Body of pancreas (tissue), 4 donors: ENCODE data around the gene ACSF3. TPM values are rescaled to one million over a fixed set of nuclear protein-coding genes. Genes with fewer than 3 reads are reported as not detected.

Source experiments
- ATAC-seq: fragments of 150-250 bp; one replicate; pipeline ENCODE4 v1.9.1; 2016
- DNase-seq, 4 donors: peaks; one replicate each; pipeline ENCODE4 v3.0.0-alpha.2; 2019
- H3K27ac ChIP-seq, 4 donors: fragments of 200-600 bp; sonication (generic); 1 replicate in 3 of 4; 2 replicates in 1 of 4; pipeline versions ENCODE4 v1.5.1 to v1.6.1; 2016 to 2019; ENCODE audit warnings: mild to moderate bottlenecking in 1 of 4, mixed read lengths in 1 of 4, moderate library complexity in 1 of 4
- H3K27me3 ChIP-seq, 2 donors: fragments of 200-600 bp; sonication (generic); one replicate each; pipeline ENCODE4 v1.6.0; 2016; ENCODE audit warnings: mild to moderate bottlenecking in 1 of 2
- H3K36me3 ChIP-seq, 2 donors: fragments of 200-600 bp; sonication (generic); replicated peaks in 1 of 2; 2 replicates each; pipeline ENCODE4 v1.5.1; 2016; ENCODE audit warnings: low read depth in 2 of 2; ENCODE audit not compliant: insufficient read depth in 1 of 2
- H3K4me1 ChIP-seq: fragments of 200-600 bp; sonication (generic); one replicate; pipeline ENCODE4 v1.6.0; 2016
- H3K4me3 ChIP-seq, 2 donors: fragments of 200-600 bp; sonication (generic); 1 replicate in 1 of 2; 2 replicates in 1 of 2; pipeline ENCODE4 v1.5.1; 2016 to 2019
- H3K9me3 ChIP-seq, 3 donors: fragments of 200-600 bp; sonication (generic); 1 replicate in 2 of 3; 2 replicates in 1 of 3; pipeline ENCODE4 v1.5.1; 2016
- CTCF ChIP-seq, 7 experiments: fragments of 450-650 bp in 4 of 7; fragments of 200-600 bp in 3 of 7; sonication (generic) in 3 of 7; IDR thresholded peaks; one replicate each; pipeline ENCODE4 v1.5.1; 2016 to 2019; ENCODE audit warnings: antibody characterized with exemption in 7 of 7
- POLR2A ChIP-seq, 3 donors: fragments of 450-650 bp; IDR thresholded peaks; one replicate each; pipeline ENCODE4 v1.6.1; 2016; ENCODE audit warnings: antibody characterized with exemption in 3 of 3, mild to moderate bottlenecking in 2 of 3
- WGBS, 2 donors: methylation state at CpG; one replicate each; pipeline ENCODE4 v1.1.5; 2017; 5-methylcytosine and 5-hydroxymethylcytosine counted together
- intact Hi-C: fragments of 100-400 bp; cut with DNase I; formaldehyde crosslinking; loops from one replicate; pipeline ENCODE4 v1.15.1; 2023
- total RNA-seq, 2 donors: library from RNA; depleted of rRNA; stranded (reverse); fragments of >200 nt; gene quantifications; one replicate each; pipeline ENCODE4 v1.1.0, GENCODE V29; 2016

Gene ACSF3
- total RNA-seq, 2 donors from 2014 or later = 22.1 to 48.8 TPM

- no peak for DNase-seq
- H3K36me3 ChIP-seq = no peaks in the 10 kb centered on the region
- H3K4me3 ChIP-seq = no peak overlapping the region
- no peak for TF ChIP-seq CTCF (IDR thresholded peaks at IDR 0.05)
- no peak for TF ChIP-seq POLR2A (IDR thresholded peaks at IDR 0.05)
- 67 to 85% methylated on average over 38 to 41 of the region's 46 CpGs for WGBS, 2 donors
- no peaks in the 10 kb centered on the region for H3K9me3 ChIP-seq
- intact Hi-C loops = no loop called here
- peaks cover 0 to 6% of the 10 kb centered on the region in 2 donors for H3K27me3 ChIP-seq
- no peak overlapping the region for H3K27ac ChIP-seq
- H3K4me1 ChIP-seq = no peaks in the 10 kb centered on the region
- ATAC-seq = no peak
Measured at GRCh38 chr16:89052191-89052889, 41.3 kb upstream of the ACSF3 start.

GRCh38 chr16:89052890-89053724 is 40.5 kb upstream of the ACSF3 start:
- intact Hi-C loops = no loop called here
- TF ChIP-seq CTCF (IDR thresholded peaks at IDR 0.05) (no peak), POLR2A (IDR thresholded peaks at IDR 0.05) (no peak)
- no peak overlapping the region for H3K4me3 ChIP-seq
- no peaks in the 10 kb centered on the region for H3K9me3 ChIP-seq
- DNase-seq (peak in 1 of 4 donors; percentile 34), ATAC-seq (no peak)
- no peaks in the 10 kb centered on the region for H3K36me3 ChIP-seq
- 45 to 50% methylated on average over 16 to 44 of the region's 48 CpGs for WGBS, 2 donors
- no peaks in the 10 kb centered on the region for H3K4me1 ChIP-seq
- peaks cover 0 to 6% of the 10 kb centered on the region in 2 donors for H3K27me3 ChIP-seq
- H3K27ac ChIP-seq = no peak overlapping the region

GRCh38 chr16:89053725-89054029 is 40.0 kb upstream of the ACSF3 start:
- H3K27me3 ChIP-seq = peaks cover 0 to 6% of the 10 kb centered on the region in 2 donors
- no peak for TF ChIP-seq POLR2A (IDR thresholded peaks at IDR 0.05)
- no peak for TF ChIP-seq CTCF (IDR thresholded peaks at IDR 0.05)
- DNase-seq (no peak), ATAC-seq (no peak)
- H3K4me3 ChIP-seq = no peak overlapping the region
- intact Hi-C loops = no loop called here
- H3K27ac ChIP-seq = no peak overlapping the region
- H3K36me3 ChIP-seq = no peaks in the 10 kb centered on the region
- no peaks in the 10 kb centered on the region for H3K9me3 ChIP-seq
- 70 to 85% methylated on average over 14 to 16 of the region's 16 CpGs for WGBS, 2 donors
- H3K4me1 ChIP-seq = no peaks in the 10 kb centered on the region

GRCh38 chr16:89054261-89054661 is 39.4 kb upstream of the ACSF3 start:
- WGBS, 2 donors = 27 to 60% methylated on average over 5 to 15 of the region's 15 CpGs
- intact Hi-C loops = no loop called here
- no peaks in the 10 kb centered on the region for H3K4me1 ChIP-seq
- H3K27ac ChIP-seq = no peak overlapping the region
- ATAC-seq (no peak), DNase-seq (no peak)
- peaks cover 0 to 6% of the 10 kb centered on the region in 2 donors for H3K27me3 ChIP-seq
- H3K9me3 ChIP-seq = no peaks in the 10 kb centered on the region
- H3K4me3 ChIP-seq = no peak overlapping the region
- TF ChIP-seq POLR2A (IDR thresholded peaks at IDR 0.05) = no peak
- TF ChIP-seq CTCF (IDR thresholded peaks at IDR 0.05) = no peak
- no peaks in the 10 kb centered on the region for H3K36me3 ChIP-seq
